Measurements from ENCODE around the gene YIF1A. TPM values are rescaled to one million over a fixed set of nuclear protein-coding genes. Genes with fewer than 3 reads are reported as not detected.
"Not testable (repeated sequence)": the region's sequence is repeated elsewhere in the genome, so short reads cannot be mapped to it uniquely, and the experiment has no call there.

Gene YIF1A
- polyA plus RNA-seq, 2 of the 4 experiments (the other 2 are of a cell fraction) = 79.7 to 99.7 TPM

- WGBS (ENCODE audit: missing lambda C conversion rate) = 17% methylated on average over 23 of the region's 26 CpGs
- no peak for FAIRE-seq
- ChIA-PET POLR2A (interaction anchor here (1.1 to 3.0 kb wide), 4 partner anchors 15 to 169 kb away, joined by 3 to 42 read pairs (median 8); partner anchors contain the start of genes DPP3 and RIN1), CTCF (interaction anchor here (0.5 to 12.2 kb wide), 30 partner anchors 9 to 685 kb away, joined by 3 to 247 read pairs (median 8); partner anchors contain the start of genes B4GAT1, BRMS1, MRPL11 and RIN1)
- peak; percentile 3 to 6; a peak in 3 of 6 replicates for ATAC-seq
- H3K4me2 ChIP-seq = peak overlapping the region; percentile 79
- TF ChIP-seq JUNB (IDR thresholded peaks at IDR 0.05) (no peak), CBX8 (IDR thresholded peaks at IDR 0.05) (no peak), EHMT2 (IDR thresholded peaks at IDR 0.05; ENCODE audit: low read depth) (no peak), FOSL2 (IDR thresholded peaks at IDR 0.05) (no peak), FOSL2 (CRISPR knock-in tag; IDR thresholded peaks at IDR 0.05) (no peak), KDM1A (IDR thresholded peaks at IDR 0.05; ENCODE audit: low read depth) (no peak), SREBF2 (IDR thresholded peaks at IDR 0.05) (no peak), RNF2 (IDR thresholded peaks at IDR 0.05; ENCODE audit: borderline replicate concordance, low read depth) (no peak)
- TF ChIP-seq, protein P1, sequence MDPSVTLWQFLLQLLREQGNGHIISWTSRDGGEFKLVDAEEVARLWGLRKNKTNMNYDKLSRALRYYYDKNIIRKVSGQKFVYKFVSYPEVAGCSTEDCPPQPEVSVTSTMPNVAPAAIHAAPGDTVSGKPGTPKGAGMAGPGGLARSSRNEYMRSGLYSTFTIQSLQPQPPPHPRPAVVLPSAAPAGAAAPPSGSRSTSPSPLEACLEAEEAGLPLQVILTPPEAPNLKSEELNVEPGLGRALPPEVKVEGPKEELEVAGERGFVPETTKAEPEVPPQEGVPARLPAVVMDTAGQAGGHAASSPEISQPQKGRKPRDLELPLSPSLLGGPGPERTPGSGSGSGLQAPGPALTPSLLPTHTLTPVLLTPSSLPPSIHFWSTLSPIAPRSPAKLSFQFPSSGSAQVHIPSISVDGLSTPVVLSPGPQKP (IDR thresholded peaks at IDR 0.05; ENCODE audit: low read depth, low read length) = no peak
- H3K9me3 ChIP-seq = no peaks in the 10 kb centered on the region
- peak overlapping the region; percentile 42 for H3K4me3 ChIP-seq
- peak overlapping the region; percentile 76 to 88 for H3K27ac ChIP-seq
- no peak for DNase-seq (ENCODE audit: low read depth in 1 of 2, low spot score in 1 of 2)
- peaks cover 13% of the 10 kb centered on the region for H3K4me1 ChIP-seq
These were observed 22.6 kb upstream of the YIF1A start for GRCh38 chr11:66311470-66311964.

DNA sequence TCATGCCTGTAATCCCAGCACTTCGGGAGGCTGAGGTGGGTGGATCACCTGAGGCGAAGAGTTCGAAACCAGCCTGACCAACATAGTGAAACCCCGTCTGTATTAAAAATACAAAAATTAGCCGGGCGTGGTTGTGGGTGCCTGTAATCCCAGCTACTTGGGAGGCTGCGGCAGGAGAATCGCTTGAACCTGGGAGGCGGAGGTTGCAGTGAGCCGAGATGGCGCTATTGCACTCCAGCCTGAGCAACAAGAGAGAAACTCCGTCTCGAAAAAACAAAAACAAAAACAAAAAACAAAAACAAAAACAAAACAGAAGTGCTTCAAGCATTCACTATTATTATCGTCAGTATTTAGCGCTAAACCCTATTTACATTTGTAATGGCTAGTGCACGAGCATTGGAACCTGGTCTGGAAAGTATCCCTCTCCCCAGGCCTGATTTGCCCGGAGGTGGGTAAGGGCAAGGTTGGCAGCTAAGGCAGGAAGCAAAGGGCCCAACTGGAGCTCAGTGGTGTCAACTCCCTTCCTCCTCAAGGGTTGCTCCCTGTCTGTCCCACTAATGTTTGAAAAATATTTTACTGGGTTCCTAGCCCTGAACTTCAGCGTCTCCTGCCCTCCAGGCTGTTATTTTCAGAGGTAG lies 22.0 kb upstream of the YIF1A start:
- H3K4me1 ChIP-seq = peaks cover 13% of the 10 kb centered on the region
- not testable (repeated sequence) for H3K9me3 ChIP-seq; ATAC-seq; DNase-seq (ENCODE audit: low read depth in 1 of 2, low spot score in 1 of 2); H3K4me2 ChIP-seq; FAIRE-seq; H3K27ac ChIP-seq; H3K4me3 ChIP-seq
- POLR2A ChIA-PET = interaction anchor here (2.4 to 3.0 kb wide), 3 partner anchors 16 to 169 kb away, joined by 5 to 42 read pairs (median 11); partner anchors contain the start of genes DPP3 and RIN1
- 83% methylated on average over 18 of the region's 18 CpGs for WGBS (ENCODE audit: missing lambda C conversion rate)
- CTCF ChIA-PET = interaction anchor here (0.5 to 12.2 kb wide), 31 partner anchors 9 to 684 kb away, joined by 3 to 247 read pairs (median 7); partner anchors contain the start of genes B4GAT1, BRMS1, MRPL11 and RIN1

- ChIA-PET POLR2A (no interaction called here), CTCF (interaction anchor here (0.7 to 12.2 kb wide), 18 partner anchors 12 to 385 kb away, joined by 3 to 247 read pairs (median 14); partner anchors contain the start of genes B4GAT1, BRMS1, RIN1 and TMEM151A)
- Histone ChIP-seq H3K4me1 (peaks cover 13% of the 10 kb centered on the region), H3K4me2 (no peak overlapping the region), H3K4me3 (no peak overlapping the region), H3K27ac (no peak overlapping the region), H3K9me3 (no peaks in the 10 kb centered on the region)
- ATAC-seq (no peak), DNase-seq (ENCODE audit: low read depth in 1 of 2, low spot score in 1 of 2) (no peak), FAIRE-seq (no peak)
- TF ChIP-seq BCL3 (IDR thresholded peaks at IDR 0.05) (no peak), E2F6 (IDR thresholded peaks at IDR 0.05; ENCODE audit: borderline replicate concordance, low read depth) (no peak), CEBPB (IDR thresholded peaks at IDR 0.05) (no peak), TP53 (CRISPR knock-in tag; IDR thresholded peaks at IDR 0.05) (no peak), RNF2 (IDR thresholded peaks at IDR 0.05; ENCODE audit: borderline replicate concordance, low read depth) (no peak), RARB (CRISPR knock-in tag; IDR thresholded peaks at IDR 0.05) (no peak), CBX2 (IDR thresholded peaks at IDR 0.05; ENCODE audit: borderline replicate concordance, low read depth) (no peak), USF2 (IDR thresholded peaks at IDR 0.05) (no peak), JUNB (IDR thresholded peaks at IDR 0.05) (no peak), SREBF2 (IDR thresholded peaks at IDR 0.05) (no peak), CHD4 (IDR thresholded peaks at IDR 0.05; ENCODE audit: borderline replicate concordance) (no peak), ZNF302 (CRISPR knock-in tag; IDR thresholded peaks at IDR 0.05) (no peak), ZFP36 (IDR thresholded peaks at IDR 0.05; ENCODE audit: borderline replicate concordance, partially characterized antibody) (no peak), CBX8 (IDR thresholded peaks at IDR 0.05) (no peak), FOSL2 (IDR thresholded peaks at IDR 0.05) (no peak), FOSL2 (CRISPR knock-in tag; IDR thresholded peaks at IDR 0.05) (no peak), EHF (CRISPR knock-in tag; IDR thresholded peaks at IDR 0.05) (no peak), NPAS2 (CRISPR knock-in tag; IDR thresholded peaks at IDR 0.05; ENCODE audit: borderline replicate concordance) (no peak), RFX5 (IDR thresholded peaks at IDR 0.05) (no peak)
- TF ChIP-seq, protein P2, sequence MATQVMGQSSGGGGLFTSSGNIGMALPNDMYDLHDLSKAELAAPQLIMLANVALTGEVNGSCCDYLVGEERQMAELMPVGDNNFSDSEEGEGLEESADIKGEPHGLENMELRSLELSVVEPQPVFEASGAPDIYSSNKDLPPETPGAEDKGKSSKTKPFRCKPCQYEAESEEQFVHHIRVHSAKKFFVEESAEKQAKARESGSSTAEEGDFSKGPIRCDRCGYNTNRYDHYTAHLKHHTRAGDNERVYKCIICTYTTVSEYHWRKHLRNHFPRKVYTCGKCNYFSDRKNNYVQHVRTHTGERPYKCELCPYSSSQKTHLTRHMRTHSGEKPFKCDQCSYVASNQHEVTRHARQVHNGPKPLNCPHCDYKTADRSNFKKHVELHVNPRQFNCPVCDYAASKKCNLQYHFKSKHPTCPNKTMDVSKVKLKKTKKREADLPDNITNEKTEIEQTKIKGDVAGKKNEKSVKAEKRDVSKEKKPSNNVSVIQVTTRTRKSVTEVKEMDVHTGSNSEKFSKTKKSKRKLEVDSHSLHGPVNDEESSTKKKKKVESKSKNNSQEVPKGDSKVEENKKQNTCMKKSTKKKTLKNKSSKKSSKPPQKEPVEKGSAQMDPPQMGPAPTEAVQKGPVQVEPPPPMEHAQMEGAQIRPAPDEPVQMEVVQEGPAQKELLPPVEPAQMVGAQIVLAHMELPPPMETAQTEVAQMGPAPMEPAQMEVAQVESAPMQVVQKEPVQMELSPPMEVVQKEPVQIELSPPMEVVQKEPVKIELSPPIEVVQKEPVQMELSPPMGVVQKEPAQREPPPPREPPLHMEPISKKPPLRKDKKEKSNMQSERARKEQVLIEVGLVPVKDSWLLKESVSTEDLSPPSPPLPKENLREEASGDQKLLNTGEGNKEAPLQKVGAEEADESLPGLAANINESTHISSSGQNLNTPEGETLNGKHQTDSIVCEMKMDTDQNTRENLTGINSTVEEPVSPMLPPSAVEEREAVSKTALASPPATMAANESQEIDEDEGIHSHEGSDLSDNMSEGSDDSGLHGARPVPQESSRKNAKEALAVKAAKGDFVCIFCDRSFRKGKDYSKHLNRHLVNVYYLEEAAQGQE (IDR thresholded peaks at IDR 0.05) = no peak
- WGBS (ENCODE audit: missing lambda C conversion rate) = 67% methylated on average over 8 of the region's 8 CpGs
These were observed 21.4 kb upstream of the YIF1A start for GRCh38 chr11:66310324-66310723.
